ENCODE data around the gene SMARCD2.

SMARCD2 gene

GRCh38 chr17:63783522-63783921 lies 59.0 kb downstream of the SMARCD2 start:
- no peak overlapping the region for H3K9ac ChIP-seq (ENCODE audit: low read length)
- H3K4me3 ChIP-seq (ENCODE audit: low read length) = no peak overlapping the region
- H3K36me3 ChIP-seq (ENCODE audit: control insufficient read depth, insufficient read depth, low read length) = no peaks in the 10 kb centered on the region
- no peaks in the 10 kb centered on the region for H3K9me3 ChIP-seq (ENCODE audit: control insufficient read depth, low read length)
- H3K27me3 ChIP-seq (ENCODE audit: control insufficient read depth, insufficient read depth, low read length) = no peaks in the 10 kb centered on the region
- peaks cover 11% of the 10 kb centered on the region for H3K4me1 ChIP-seq (ENCODE audit: control insufficient read depth, insufficient read depth, low read length)
